MCF 10A (cell line): Measurements from ENCODE around the gene CHSY3. TPM values are rescaled to one million over a fixed set of nuclear protein-coding genes. Genes with fewer than 3 reads are reported as not detected.

ENCODE experiments used
- BruUV-seq: library from RNA; stranded (reverse); fragments of 400-500 nt; replicated peaks from 2 replicates; lab custom pipeline; 2021; lab: Mats Ljungman, UMichigan
- CTCF ChIA-PET: fragments of 300-600 bp; sonication (Branson Sonifier 250); formaldehyde crosslinking; extraction: SDS; loops from one replicate; lab custom pipeline; 2021; ENCODE audit warnings: antibody characterized with exemption, inconsistent platforms; lab: Yijun Ruan, JAX
- POLR2A ChIA-PET: fragments of 300-600, 350-650 bp; sonication (Branson Sonifier 250); formaldehyde crosslinking; extraction: SDS; loops from one replicate; lab custom pipeline; 2020; ENCODE audit warnings: antibody characterized with exemption, inconsistent platforms; lab: Yijun Ruan, JAX
- DNase-seq: peaks from one replicate; pipeline ENCODE4 v3.0.0-alpha.2; 2018; ENCODE audit not compliant: unreplicated experiment
- H3K27ac Mint-ChIP-seq: one replicate; pipeline ENCODE4 v1.8.0; 2022; ENCODE audit warnings: mild to moderate bottlenecking, low read depth, mixed read lengths; ENCODE audit not compliant: unreplicated experiment
- H3K27me3 Mint-ChIP-seq: one replicate; pipeline ENCODE4 v1.8.0; 2022; ENCODE audit warnings: mixed read lengths; ENCODE audit not compliant: insufficient read depth, unreplicated experiment
- H3K36me3 Mint-ChIP-seq: one replicate; pipeline ENCODE4 v1.8.0; 2022; ENCODE audit warnings: mild to moderate bottlenecking, moderate library complexity, mixed read lengths; ENCODE audit not compliant: insufficient read depth, unreplicated experiment
- H3K4me1 Mint-ChIP-seq: one replicate; pipeline ENCODE4 v1.8.0; 2022; ENCODE audit warnings: mixed read lengths; ENCODE audit not compliant: insufficient read depth, unreplicated experiment
- H3K4me3 Mint-ChIP-seq: one replicate; pipeline ENCODE4 v1.8.0; 2022; ENCODE audit warnings: mild to moderate bottlenecking, moderate library complexity, mixed read lengths; ENCODE audit not compliant: unreplicated experiment
- H3K9me3 Mint-ChIP-seq: one replicate; pipeline ENCODE4 v1.8.0; 2022; ENCODE audit warnings: mixed read lengths; ENCODE audit not compliant: unreplicated experiment
- intact Hi-C: fragments of 100-400 bp; cut with micrococcal nuclease; formaldehyde crosslinking; loops from 2 replicates; pipeline ENCODE4 v1.14.1; 2022
- total RNA-seq: library from RNA; stranded (reverse); gene quantifications from 2 replicates; pipeline ENCODE4 v1.2.3, GENCODE V29; 2022
- TF ChIP-seq, protein P1 (sequence below): fragments of 200-600 bp; IDR thresholded peaks from one replicate; pipeline ENCODE4 v1.8.0; 2022; ENCODE audit warnings: antibody characterized with exemption, mild to moderate bottlenecking; ENCODE audit not compliant: unreplicated experiment

CHSY3 gene
- total RNA-seq, 1 experiment from 2014 or later, result 0.82 TPM

DNA sequence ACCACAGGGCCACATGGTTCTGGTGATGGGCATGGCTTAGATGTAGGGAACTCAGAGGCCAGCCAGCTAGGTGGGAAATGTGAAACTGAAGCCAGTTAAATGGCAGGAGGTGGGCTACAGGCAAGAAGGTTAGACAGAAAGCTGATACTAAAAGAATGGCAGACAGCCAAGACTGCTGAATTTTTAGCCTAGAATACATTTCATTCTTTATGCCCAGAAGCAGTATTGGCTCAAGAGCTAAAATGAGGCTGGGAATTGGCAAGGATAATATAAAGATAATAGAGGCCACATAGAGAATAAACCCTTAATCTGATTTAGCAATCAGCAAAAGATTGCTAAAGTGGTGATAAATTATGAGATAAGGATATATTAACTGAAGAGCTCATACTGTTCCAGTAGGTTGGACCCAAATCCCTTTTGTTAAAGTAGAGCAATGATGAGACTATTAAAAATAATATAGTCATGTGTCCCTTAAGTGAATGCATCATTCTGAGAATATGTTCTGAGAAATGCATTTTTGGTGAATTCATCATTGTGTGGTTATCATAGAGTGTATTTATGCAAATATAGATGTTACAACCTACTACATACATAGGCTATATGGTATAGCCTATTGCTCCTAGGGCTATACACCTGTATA, 234.3 kb downstream of the CHSY3 start:
- no TSS peak for BruUV-seq
- TF ChIP-seq, protein P1, sequence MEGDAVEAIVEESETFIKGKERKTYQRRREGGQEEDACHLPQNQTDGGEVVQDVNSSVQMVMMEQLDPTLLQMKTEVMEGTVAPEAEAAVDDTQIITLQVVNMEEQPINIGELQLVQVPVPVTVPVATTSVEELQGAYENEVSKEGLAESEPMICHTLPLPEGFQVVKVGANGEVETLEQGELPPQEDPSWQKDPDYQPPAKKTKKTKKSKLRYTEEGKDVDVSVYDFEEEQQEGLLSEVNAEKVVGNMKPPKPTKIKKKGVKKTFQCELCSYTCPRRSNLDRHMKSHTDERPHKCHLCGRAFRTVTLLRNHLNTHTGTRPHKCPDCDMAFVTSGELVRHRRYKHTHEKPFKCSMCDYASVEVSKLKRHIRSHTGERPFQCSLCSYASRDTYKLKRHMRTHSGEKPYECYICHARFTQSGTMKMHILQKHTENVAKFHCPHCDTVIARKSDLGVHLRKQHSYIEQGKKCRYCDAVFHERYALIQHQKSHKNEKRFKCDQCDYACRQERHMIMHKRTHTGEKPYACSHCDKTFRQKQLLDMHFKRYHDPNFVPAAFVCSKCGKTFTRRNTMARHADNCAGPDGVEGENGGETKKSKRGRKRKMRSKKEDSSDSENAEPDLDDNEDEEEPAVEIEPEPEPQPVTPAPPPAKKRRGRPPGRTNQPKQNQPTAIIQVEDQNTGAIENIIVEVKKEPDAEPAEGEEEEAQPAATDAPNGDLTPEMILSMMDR, result no peak
- ChIA-PET POLR2A (interaction anchor here (0.6 to 2.4 kb wide), 7 partner anchors 14 to 753 kb away, joined by 3 to 7 read pairs (median 3); no protein-coding TSS in a partner anchor), CTCF (interaction anchor here (0.5 to 2.0 kb wide), 3 partner anchors 27 to 497 kb away, joined by 3 to 4 read pairs (median 4); no protein-coding TSS in a partner anchor)
- H3K9me3 Mint-ChIP-seq, result no peaks in the 10 kb centered on the region
- H3K4me1 Mint-ChIP-seq, result peaks cover 29% of the 10 kb centered on the region
- no peaks in the 10 kb centered on the region for H3K27me3 Mint-ChIP-seq
- DNase-seq, result peak; percentile 21
- intact Hi-C loops, result no loop called here
- no peak overlapping the region for H3K4me3 Mint-ChIP-seq
- H3K27ac Mint-ChIP-seq, result peak overlapping the region; percentile 73
- H3K36me3 Mint-ChIP-seq, result peaks cover 6% of the 10 kb centered on the region

DNA sequence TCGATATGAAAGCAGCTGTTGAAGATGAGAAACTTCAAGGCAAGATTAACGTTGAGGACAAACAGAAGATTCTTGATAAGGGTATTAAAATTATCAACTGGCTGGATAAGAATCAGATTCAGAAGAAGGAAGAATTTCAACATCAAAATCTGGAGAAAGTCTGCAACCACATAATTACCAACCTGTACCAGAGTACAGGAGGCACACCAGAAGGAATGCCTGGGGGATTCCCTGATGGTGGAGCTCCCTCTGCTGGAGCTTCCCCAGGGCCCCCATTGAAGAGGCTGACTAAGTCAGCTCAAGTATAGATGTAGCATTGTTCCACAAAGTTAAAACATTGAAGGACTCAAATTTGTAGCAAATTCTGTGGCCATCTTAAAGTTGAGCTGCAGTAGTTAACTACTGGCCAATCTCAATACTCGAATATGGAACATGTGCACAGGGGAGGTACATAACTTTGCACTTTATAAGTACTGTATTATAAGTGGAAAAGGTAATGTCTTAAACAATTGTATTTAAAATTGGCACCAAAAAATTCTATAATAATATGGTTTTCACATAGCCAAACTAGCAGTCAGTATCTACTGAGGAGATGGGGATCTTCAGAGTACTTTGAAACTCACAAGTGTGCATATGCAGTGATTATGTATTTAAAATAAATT, 237.5 kb downstream of the CHSY3 start:
- H3K4me1 Mint-ChIP-seq, result peaks cover 19% of the 10 kb centered on the region
- DNase-seq, result peak; percentile 60
- no TSS peak for BruUV-seq
- TF ChIP-seq, protein P1, result peak; percentile 47
- no peak overlapping the region for H3K4me3 Mint-ChIP-seq
- intact Hi-C loops, result loop anchor here (1.0 to 2.0 kb wide), 2 partner anchors 242 to 371 kb away; no protein-coding TSS in a partner anchor
- H3K36me3 Mint-ChIP-seq, result peaks cover 6% of the 10 kb centered on the region
- no peak overlapping the region for H3K27ac Mint-ChIP-seq
- H3K27me3 Mint-ChIP-seq, result no peaks in the 10 kb centered on the region
- CTCF ChIA-PET, result interaction anchor here (0.6 to 1.6 kb wide), 9 partner anchors 10 to 637 kb away, joined by 3 to 7 read pairs (median 3); no protein-coding TSS in a partner anchor
- POLR2A ChIA-PET, result interaction anchor here (0.5 to 0.6 kb wide), 2 partner anchors 178 to 422 kb away, joined by 3 to 4 read pairs; no protein-coding TSS in a partner anchor
- H3K9me3 Mint-ChIP-seq, result no peaks in the 10 kb centered on the region

DNA sequence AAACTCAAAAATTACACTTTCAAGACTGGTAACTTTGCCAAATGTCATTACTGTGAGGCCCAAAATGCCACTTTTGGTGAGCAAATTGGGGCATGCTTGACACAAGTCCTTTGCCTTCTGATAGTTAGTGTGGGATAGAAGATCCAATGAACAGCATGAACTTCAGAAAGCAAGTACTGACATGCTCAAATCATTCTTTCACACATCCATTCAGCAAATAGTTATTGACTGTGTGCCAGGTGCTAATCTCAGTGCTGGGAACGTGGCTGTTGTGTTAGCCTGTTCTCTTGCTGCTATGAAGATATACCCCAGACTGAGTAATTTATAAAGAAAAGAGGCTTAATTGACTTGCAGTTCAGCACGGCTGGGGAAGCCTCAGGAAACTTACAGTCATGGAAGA, 247.0 kb downstream of the CHSY3 start:
- H3K36me3 Mint-ChIP-seq, result no peaks in the 10 kb centered on the region
- TF ChIP-seq, protein P1, result no peak
- no peaks in the 10 kb centered on the region for H3K27me3 Mint-ChIP-seq
- H3K4me1 Mint-ChIP-seq, result peaks cover 12% of the 10 kb centered on the region
- H3K4me3 Mint-ChIP-seq, result no peak overlapping the region
- no peaks in the 10 kb centered on the region for H3K9me3 Mint-ChIP-seq
- intact Hi-C loops, result no loop called here
- peak; percentile 66 for DNase-seq
- ChIA-PET POLR2A (no interaction called here), CTCF (interaction anchor here (0.7 kb wide), 1 partner anchor 27 kb away, joined by 3 read pairs; no protein-coding TSS in a partner anchor)
- peak overlapping the region; percentile 54 for H3K27ac Mint-ChIP-seq
- no TSS peak for BruUV-seq
